ENCODE data around the gene SULT1C4.

The SULT1C4 gene

DNA sequence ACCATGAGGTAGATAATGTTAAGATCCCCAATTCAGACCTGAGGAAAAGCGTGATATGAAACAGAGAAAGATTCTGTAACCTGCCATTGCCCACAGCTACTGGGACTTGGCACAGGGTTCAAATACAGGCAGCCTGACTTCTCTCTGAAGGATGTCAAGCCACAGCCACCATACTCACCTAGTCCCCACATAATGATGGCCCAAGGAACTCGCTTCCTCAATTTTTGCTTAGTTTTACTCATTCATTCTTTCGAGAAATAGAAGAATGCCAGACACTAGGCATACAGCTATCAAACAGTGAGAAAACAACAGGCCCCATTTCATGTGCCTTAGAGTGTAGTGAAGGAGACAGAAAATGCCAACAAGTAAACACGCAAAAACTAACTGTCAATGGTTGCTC is 980 bp upstream of the SULT1C4 start:
- DNase-seq = no peak

GRCh38 chr2:108377401-108377800 is 353 bp upstream of the SULT1C4 start:
- DNase-seq = no peak

DNA sequence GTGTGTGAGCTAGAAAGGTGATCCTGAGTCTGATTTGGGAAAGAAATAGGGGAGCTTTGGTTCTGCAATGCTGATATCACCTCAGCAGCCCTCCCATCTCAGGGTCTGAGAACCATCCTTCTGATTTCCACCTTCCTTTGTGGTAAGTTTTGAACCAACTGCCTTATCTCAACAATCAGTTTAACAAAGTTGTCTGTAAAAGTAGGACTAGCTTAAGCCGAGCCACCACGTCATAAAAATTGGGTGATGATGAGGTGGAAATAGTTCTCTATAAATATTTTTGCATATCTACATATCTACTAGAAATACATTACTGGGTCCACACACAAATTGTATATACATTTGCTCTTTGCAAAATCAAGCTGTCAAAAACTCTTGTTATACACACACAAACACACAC is 1.1 kb downstream of the SULT1C4 start:
- no peak for DNase-seq

- no peak for DNase-seq
Observed at GRCh38 chr2:108382196-108382595, 4.4 kb downstream of the SULT1C4 start.

GRCh38 chr2:108383146-108383830 is 5.5 kb downstream of the SULT1C4 start:
- DNase-seq = no peak

DNA sequence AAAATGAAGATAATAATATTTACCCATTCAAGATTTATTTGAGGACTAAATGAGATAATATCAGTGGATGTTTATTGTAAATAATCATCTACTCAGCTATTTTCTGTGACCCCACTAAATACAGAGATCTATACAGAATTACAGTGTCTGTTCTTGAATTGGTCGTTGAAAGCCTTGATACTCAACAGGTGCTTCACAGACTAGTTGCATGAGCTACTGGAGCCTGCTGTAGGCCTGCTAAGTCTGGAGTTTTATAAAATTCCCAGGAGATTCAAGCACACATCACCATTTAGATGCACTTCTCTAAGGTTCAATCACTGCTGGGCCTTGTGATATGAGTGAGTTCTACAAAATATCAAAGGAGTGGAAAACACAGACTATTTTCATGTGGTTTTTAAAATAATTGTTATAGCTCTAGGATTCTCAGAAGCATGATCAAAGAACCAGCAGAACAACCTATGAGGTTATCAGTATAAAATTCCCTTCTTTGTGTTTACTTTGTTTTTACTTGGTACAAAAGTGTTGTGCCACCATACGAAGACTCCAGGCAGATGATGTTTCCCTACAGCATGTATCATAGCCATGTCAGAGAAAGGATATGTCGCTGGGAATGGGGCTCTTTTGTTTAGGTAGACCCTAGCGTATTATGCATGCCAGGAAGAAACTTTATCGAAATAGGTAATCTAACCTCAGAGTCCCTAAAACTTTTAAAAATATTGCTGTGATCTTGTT is 7.1 kb downstream of the SULT1C4 start:
- DNase-seq = no peak

- no peak for DNase-seq
Observed at GRCh38 chr2:108385411-108386071, 7.8 kb downstream of the SULT1C4 start.

DNA sequence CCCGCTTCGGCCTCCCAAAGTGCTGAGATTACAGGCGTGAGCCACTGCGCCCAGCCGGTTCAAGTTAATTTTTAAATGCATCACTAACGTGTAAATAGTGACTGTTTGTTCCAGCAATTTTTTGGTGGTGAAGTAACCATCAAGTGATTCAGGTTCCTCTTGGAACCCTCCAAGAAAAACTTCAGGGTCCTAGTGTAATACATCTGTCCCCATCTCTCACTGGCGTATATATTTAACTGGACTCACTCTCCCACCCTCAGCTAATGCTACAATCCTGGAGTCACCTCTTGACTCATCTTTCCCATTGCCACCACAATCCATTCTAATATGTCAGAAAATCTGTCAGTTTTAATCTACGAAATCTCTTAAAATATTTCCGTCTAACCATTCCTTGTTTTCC is 10.3 kb downstream of the SULT1C4 start:
- no peak for DNase-seq

- no peak for DNase-seq
Observed at GRCh38 chr2:108390340-108390739, 12.6 kb downstream of the SULT1C4 start.

DNA sequence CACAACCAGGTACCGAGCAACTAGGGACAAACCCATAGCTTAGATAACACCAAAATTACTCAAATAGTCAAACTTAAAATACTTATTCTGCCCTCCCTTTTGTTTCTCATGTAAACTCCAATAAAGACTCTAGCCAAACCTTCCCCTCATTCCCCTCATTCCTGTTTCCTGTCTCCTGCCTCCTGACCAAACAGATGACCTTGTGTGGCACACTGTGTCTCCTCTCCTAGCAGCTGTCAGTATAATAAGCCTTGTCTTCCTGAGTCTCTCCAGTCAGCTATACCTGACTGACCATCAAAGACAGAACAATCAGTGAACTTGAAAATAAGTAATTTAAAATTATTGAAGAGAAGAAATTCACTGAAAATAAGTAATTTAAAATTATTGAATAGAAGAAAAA is 14.3 kb downstream of the SULT1C4 start:
- no peak for DNase-seq

DNA sequence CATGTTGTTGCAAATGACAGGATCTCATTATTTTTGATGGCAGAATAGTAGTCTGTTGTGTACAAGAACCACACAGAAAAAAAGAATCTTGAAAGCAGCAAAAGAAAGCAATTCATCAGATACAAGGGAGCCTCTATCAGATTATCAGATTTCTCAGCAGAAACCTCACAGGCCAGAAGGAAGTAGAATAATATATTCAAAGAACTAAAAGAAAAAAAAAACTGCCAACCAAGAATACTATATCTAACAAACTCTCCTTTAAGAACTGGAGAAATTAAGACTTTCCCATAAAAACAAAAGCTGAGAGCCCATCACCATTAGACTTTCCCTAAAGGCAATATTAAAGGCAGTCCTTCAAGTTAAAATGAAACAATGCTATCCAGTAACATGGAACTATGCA is 15.4 kb downstream of the SULT1C4 start:
- DNase-seq = no peak

GRCh38 chr2:108395155-108395554 is 17.4 kb downstream of the SULT1C4 start:
- DNase-seq = no peak

GRCh38 chr2:108396845-108397244 is 19.1 kb downstream of the SULT1C4 start:
- DNase-seq = no peak

DNA sequence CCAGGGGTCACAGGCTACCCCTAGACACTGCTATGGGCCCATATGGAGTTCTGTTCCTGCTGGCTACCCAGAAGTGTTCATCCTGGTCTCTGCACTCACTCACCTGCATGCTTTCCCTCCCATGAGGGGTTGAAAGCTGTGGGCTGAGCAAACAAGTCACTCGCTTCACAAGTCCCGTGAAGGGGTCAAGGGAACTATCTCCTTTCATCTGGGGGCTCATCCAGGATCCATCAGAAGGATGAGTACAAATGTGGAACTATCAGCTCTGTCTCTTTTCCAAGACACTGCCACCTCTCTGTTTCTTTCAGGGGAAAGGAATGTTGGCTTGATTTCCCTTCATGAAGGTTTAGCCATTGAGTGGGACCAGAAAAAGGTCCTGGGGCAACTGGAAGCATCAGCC is 21.7 kb downstream of the SULT1C4 start:
- DNase-seq = no peak

DNA sequence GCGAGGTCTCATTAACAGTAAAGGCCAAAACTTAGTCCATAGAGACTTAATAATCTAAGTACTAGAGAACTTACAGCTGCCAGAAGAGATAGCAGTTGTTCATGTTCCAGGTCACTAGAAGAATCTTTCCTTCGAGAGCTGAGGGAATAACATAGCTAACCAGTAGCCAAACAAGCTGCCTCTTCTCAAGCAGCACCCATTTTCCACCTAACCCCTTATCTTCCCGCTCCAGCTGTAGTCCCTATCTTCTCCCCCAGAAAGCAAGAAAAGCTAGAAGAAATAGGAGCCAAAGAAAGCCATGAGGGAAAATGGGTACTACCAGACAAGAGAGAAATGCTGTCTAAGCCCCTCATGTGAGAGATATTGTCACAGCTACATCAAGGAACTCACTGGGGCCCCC is 24.0 kb downstream of the SULT1C4 start:
- no peak for DNase-seq

DNA sequence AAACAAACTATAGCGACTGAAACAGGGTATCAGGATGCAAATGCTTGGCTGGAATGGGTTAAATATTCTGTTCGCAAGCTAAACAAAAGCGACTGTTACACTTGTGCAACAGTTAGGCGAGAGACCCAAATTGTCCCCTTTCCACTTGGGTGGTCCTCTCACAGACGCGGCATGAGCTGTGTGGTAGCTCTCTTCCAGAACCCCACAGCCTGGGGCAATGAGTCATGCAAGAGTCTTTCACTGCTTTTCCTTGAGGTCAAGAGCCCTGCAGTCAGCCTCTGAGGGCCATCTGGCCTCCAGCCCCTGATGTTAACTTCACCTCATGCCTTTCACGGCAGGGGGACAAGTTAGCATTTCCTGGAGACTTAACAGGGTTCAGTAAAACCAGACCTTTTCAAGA is 25.7 kb downstream of the SULT1C4 start:
- DNase-seq = no peak

- no peak for DNase-seq
Observed at GRCh38 chr2:108404784-108405397, 27.1 kb downstream of the SULT1C4 start.

DNA sequence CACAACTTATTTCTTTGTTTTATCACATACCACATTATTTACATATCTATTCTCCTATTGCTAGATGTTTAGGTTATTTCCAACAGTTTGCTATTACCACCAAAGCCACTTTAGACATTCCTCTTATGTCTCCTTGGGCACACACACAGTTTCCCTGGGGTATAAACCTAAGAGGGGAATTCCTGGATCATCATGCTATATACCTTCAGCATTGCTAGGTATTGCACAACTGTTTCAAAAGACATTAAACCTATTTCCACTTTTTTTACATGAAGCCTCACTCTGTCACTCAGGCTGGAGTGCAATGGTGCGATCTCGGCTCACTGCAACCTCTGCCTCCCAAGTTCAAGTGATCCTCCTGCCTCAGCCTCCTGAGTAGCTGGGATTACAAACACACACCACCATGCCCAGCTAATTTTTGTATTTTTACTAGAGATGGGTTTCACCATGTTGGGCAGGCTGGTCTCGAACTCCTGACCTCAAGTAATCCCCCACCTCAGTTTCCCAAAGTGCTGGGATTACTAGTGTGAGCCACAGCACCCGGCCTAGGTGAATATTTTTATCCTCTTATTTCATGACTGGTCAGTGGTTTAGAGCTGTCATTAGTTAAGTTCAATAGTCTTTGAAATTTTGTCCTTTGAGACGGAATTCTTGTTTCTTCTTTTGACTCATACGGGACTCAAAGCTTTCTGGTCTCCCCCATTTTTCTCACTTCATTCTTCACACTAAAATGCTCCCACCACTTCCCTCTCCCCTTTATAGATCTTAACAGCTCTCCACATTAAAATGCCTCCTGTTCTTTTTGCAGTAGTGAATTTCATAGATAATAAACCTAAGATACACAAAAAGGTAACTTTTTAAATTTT is 30.3 kb downstream of the SULT1C4 start:
- DNase-seq = no peak

GRCh38 chr2:108409768-108410167 is 32.0 kb downstream of the SULT1C4 start:
- no peak for DNase-seq

- no peak for DNase-seq
Observed at GRCh38 chr2:108412995-108413710, 35.4 kb downstream of the SULT1C4 start.

GRCh38 chr2:108413711-108414095 is 35.9 kb downstream of the SULT1C4 start:
- DNase-seq = no peak

DNA sequence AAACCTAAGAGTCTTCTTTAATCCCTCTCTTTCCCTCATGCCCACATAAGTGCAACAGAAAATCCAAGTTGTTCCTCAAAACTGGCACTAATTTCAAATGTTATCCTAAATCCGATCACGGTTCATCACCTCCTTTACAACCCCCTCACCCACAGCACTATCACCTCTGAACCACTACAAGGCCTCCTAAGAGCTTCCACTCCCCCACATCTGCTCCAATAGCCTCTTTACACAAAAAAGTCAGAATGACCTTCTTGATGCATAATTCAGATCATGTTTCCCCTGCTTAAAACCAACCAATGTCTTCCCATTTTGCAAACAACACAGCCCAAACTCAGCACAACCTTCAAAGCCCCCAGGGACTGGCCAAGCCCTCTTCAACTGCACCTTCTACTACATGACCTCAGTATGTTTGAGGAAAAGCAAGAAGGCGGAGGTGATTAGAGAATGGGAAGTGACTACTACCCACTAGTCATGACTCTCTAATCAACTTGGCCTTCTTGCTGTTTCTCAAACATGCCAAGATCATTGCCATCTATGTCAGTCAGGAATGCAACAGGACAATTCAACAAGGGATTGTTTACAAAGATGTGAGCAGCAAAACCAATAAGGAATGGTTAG is 36.6 kb downstream of the SULT1C4 start:
- DNase-seq = no peak

Data from 8988T (cell line).